Measurements from ENCODE around the gene PPM1H. TPM values are rescaled to one million over a fixed set of nuclear protein-coding genes. Genes with fewer than 3 reads are reported as not detected.
"Not testable (repeated sequence)": the region's sequence is repeated elsewhere in the genome, so short reads cannot be mapped to it uniquely, and the experiment has no call there.

Gene PPM1H
- total RNA-seq, 3 donors from 2014 or later, result 4.9 to 6.1 (median 5.8) TPM

DNA sequence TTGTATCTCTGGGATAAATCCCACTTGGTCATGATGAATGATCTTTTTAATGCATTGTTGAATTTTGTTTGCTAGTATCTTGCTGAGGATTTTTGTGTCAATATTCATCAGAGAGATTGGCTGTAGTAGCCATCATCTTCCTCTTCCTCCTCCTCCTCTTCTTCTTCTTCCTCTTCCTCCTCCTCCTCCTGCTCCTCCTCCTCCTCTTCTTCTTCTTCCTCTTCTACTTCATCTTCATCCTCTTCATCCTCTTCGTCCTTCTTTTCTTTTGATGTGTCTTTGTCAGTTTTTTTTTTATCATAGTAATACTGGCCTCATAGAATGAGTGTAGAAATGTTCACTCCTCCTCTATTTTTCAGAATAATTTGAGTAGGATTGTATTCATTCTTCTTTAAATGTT, 15.4 kb upstream of the PPM1H start:
- Histone ChIP-seq H3K4me1 (ENCODE audit: low read depth) (no peaks in the 10 kb centered on the region), H3K4me3 (no peak overlapping the region), H3K36me3 (ENCODE audit: low read depth) (no peaks in the 10 kb centered on the region), H3K9me3 (no peaks in the 10 kb centered on the region)
- intact Hi-C loops (cut with DNase I, micrococcal nuclease), result no loop called here
- TF ChIP-seq, protein P1, sequence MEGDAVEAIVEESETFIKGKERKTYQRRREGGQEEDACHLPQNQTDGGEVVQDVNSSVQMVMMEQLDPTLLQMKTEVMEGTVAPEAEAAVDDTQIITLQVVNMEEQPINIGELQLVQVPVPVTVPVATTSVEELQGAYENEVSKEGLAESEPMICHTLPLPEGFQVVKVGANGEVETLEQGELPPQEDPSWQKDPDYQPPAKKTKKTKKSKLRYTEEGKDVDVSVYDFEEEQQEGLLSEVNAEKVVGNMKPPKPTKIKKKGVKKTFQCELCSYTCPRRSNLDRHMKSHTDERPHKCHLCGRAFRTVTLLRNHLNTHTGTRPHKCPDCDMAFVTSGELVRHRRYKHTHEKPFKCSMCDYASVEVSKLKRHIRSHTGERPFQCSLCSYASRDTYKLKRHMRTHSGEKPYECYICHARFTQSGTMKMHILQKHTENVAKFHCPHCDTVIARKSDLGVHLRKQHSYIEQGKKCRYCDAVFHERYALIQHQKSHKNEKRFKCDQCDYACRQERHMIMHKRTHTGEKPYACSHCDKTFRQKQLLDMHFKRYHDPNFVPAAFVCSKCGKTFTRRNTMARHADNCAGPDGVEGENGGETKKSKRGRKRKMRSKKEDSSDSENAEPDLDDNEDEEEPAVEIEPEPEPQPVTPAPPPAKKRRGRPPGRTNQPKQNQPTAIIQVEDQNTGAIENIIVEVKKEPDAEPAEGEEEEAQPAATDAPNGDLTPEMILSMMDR (IDR thresholded peaks at IDR 0.05), result no peak
- ATAC-seq, result no peak
- DNase-seq, result no peak

DNA sequence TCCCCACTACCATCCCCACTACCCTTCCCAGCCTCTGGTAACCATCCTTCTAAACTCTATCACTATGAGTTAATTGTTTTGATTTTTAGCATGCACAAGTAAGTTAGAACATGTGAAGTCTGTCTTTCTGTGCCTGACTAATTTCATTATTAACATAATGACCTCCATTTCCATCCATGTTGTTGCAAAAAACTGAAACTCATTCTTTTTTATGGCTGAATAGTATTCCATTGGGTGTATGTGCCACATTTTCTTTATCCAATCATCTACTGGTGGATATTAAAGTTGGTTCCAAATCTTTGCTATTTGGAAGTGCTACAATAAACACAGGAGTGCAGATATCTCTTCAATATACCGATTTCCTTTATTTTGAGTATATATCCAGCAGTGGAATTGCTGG, 13.2 kb upstream of the PPM1H start:
- Histone ChIP-seq H3K9me3 (no peaks in the 10 kb centered on the region), H3K36me3 (ENCODE audit: low read depth) (no peaks in the 10 kb centered on the region), H3K4me1 (ENCODE audit: low read depth) (no peaks in the 10 kb centered on the region), H3K4me3 (no peak overlapping the region)
- ATAC-seq (no peak), DNase-seq (no peak)
- TF ChIP-seq, protein P1 (IDR thresholded peaks at IDR 0.05), result no peak
- intact Hi-C loops (cut with DNase I, micrococcal nuclease), result no loop called here

DNA sequence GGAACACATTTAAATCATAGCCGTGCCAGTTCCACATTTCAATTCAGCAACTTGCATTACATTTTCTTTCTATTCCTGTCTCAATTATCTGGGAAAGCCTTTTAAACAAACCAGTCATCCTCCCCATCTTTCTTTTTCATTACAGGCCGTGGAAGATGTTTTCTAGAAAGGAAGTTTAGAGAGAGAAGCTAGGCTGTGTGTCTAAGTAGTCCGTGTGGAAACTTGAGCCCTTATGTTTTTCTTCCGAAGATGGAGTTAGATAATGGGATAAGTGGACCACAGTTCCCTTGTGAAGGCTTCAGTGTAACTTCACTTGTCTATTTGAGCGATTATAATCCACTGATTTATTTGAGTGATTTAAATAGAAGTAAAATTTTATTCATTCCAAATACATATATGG, 12.4 kb upstream of the PPM1H start:
- TF ChIP-seq, protein P1 (IDR thresholded peaks at IDR 0.05), result no peak

DNA sequence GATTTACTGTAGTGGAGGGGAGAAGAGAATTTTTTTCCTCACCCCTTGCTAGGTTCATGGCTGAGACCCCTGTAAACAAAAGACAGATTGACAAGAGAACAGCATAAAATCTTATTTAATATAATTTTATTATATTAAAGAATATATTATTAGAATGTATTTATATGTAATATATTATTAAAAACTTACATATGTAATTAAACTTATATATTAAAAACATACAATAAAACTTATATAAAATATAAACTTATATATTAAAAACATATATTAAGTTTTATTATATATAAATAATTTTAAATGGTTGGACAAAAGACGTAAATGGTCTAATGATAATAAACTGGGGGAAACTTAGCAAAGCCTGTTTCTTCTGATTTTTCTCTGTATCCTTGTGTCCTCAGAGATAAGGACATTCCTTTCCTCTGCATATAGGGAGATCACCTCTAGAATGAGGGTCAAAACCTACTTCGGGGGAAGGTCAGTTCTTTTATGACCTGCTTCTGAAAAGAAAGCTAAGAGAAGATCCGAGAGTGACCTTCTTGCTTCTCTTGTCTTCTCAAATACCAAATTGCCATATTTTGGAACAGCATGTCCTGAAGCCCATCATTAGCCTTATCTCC, 8.9 kb upstream of the PPM1H start:
- DNase-seq, result no peak
- Histone ChIP-seq H3K4me3 (no peak overlapping the region), H3K36me3 (ENCODE audit: low read depth) (no peaks in the 10 kb centered on the region), H3K9me3 (no peaks in the 10 kb centered on the region), H3K4me1 (ENCODE audit: low read depth) (no peaks in the 10 kb centered on the region)
- ATAC-seq, result no peak
- TF ChIP-seq, protein P1 (IDR thresholded peaks at IDR 0.05), result no peak
- intact Hi-C loops (cut with DNase I, micrococcal nuclease), result no loop called here

More for the DNA sequence above, 12.4 kb upstream of the PPM1H start:
- no peak for DNase-seq
- Histone ChIP-seq H3K9me3 (no peaks in the 10 kb centered on the region), H3K36me3 (ENCODE audit: low read depth) (no peaks in the 10 kb centered on the region), H3K4me3 (no peak overlapping the region), H3K4me1 (ENCODE audit: low read depth) (no peaks in the 10 kb centered on the region)
- intact Hi-C loops (cut with DNase I, micrococcal nuclease), result no loop called here
- no peak for ATAC-seq

DNA sequence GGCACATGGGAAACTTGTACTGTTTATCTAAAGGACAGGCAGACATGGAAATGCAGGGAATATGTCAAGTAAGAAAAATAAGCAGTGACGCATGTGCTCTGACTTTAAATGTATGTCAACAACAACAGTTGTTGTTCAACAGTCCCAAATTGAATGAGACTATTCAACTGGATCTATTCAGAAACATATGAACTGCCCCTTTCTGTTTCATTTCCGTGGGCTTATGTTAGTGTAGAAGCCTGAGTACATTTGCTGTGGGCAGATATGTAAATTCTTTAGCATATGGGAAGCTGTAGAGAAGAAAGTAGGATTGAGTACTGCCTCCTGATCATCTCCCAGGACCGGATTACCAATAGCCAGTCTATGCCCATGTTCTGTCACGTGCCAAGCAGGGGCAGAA, 7.4 kb upstream of the PPM1H start:
- ATAC-seq; H3K36me3 ChIP-seq (ENCODE audit: low read depth); H3K4me1 ChIP-seq (ENCODE audit: low read depth); H3K9me3 ChIP-seq; H3K4me3 ChIP-seq; intact Hi-C loops (cut with DNase I, micrococcal nuclease); DNase-seq: not testable (repeated sequence)

DNA sequence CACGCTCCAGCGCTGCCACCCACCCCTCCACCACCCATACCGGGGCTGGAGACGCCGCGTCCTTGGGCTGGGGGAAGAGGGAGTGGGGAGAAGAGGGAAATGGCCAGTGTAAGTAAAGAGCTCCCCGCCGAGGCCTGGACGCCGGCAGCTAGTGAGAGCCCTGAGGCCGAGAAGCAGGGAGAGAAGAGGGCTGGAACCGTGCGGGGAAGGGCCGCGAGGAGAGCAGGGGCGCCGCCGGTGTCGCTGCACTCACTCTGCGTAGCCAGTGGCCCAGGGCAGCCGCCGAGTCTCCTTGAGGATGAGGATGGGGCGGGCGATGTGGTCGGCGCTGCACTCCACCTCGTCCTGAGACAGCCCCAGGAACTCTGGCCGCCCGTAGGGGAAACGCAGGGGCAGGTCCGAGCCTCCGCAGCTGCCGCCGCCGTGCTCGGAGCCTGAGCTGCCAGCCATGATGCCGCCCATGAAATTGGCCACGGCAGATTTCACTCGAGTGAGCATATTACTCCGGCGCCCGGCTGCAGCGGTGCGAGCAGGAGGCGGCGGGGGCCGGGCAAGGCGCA, 631 bp downstream of the PPM1H start:
- DNase-seq (peak; percentile 35 to 65 (median 59)), ATAC-seq (peak; percentile 69)
- TF ChIP-seq, protein P1 (IDR thresholded peaks at IDR 0.05), result no peak
- intact Hi-C loops (cut with DNase I, micrococcal nuclease), result no loop called here
- Histone ChIP-seq H3K9me3 (no peaks in the 10 kb centered on the region), H3K4me1 (ENCODE audit: low read depth) (peaks cover 5% of the 10 kb centered on the region), H3K36me3 (ENCODE audit: low read depth) (no peaks in the 10 kb centered on the region), H3K4me3 (peak overlapping the region; percentile 52)
